GM12891 (cell line): Measurements from ENCODE around the gene ARRDC5.

ENCODE experiments used
- PAX5 ChIP-seq: IDR thresholded peaks from 2 replicates; pipeline ENCODE4 v1.6.1; 2011; ENCODE audit warnings: low read length, moderate library complexity, mild to moderate bottlenecking; ENCODE audit not compliant: insufficient read depth, severe bottlenecking
- POLR2A ChIP-seq: IDR thresholded peaks from 2 replicates; pipeline ENCODE4 v1.6.1; 2011; ENCODE audit warnings: low read depth, low read length, control low read depth
- POLR2AphosphoS5 ChIP-seq: IDR thresholded peaks from 2 replicates; pipeline ENCODE4 v1.6.1; 2011; ENCODE audit warnings: low read depth, low read length, control low read depth
- POU2F2 ChIP-seq: IDR thresholded peaks from 2 replicates; pipeline ENCODE4 v1.6.1; 2011; ENCODE audit warnings: low read depth, mild to moderate bottlenecking, control low read depth, low read length, moderate library complexity
- SPI1 ChIP-seq: IDR thresholded peaks from 2 replicates; pipeline ENCODE4 v1.6.1; 2011; ENCODE audit warnings: low read depth, low read length, control low read depth
- TAF1 ChIP-seq: IDR thresholded peaks from 2 replicates; pipeline ENCODE4 v1.6.1; 2011; ENCODE audit warnings: low read depth, low read length, control low read depth

DNA sequence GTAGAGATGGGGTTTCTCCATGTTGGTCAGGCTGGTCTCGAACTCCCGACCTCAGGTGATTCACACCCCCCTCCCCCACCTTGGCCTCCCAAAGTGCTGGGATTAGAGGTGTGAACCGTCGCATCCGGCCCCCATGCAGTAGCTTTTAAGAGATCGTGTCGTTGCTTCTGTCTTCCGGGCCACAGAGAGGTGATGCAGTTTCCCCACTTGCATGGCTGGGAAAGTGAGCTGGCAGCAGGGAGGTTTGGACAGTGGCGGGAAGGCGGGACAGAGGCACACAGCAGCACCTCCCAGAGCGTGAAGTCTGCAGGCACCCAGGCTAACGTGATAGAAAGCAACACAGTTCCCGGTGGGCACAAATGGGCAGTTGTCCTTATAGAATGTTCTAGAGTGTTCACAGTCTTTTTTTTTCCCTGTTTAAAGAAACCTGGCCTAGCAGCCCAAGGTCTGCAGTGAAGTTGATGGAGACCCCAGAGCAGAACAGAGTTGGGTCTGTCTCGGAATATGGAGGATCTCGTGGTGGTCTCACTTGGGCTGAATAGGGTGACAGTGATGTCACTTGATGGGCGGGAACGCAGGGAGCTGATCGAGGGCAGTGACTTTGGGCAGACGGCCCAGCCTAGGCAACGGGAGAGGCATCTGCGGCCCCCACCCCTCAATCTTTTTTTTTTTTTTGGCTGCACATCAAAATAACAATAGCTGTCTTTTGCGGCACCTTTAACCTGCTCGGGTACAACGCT is 11.5 kb upstream of the ARRDC5 start:
- no peak for TF ChIP-seq POLR2AphosphoS5
- TF ChIP-seq TAF1 = no peak
- TF ChIP-seq POLR2A = no peak; the same call in 1 of the 2 replicates
- TF ChIP-seq POU2F2 = no peak
- TF ChIP-seq PAX5 = no peak
- TF ChIP-seq SPI1 = no peak
